ENCODE measurements around the gene GLIPR1L2.

Gene GLIPR1L2

DNA sequence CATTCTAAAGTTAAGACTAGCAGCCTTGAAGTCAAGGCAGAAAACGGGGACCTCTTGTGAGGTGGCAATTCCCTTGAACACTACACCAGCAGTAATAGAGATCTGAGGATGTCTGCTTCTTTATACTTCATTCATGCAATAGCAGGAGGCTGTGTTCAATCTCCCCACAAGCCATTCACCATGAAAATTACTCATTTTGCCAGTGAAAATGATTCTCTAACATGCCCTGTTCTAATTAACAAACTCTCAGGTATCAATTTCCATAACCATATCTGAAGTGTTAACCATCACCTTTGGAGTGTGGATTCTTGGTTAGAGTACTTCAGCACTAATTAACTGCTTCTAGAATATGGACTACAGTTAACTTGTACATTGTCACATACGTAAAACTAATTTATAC lies 86.2 kb downstream of the GLIPR1L2 start:
- Mint-ChIP-seq H3K4me1 (ENCODE audit: low read depth) (peaks cover 65% of the 10 kb centered on the region), H3K27me3 (no peaks in the 10 kb centered on the region), H3K4me3 (peak overlapping the region; percentile 35), H3K27ac (peak overlapping the region; percentile 82), H3K36me3 (ENCODE audit: low read depth) (peaks cover 4% of the 10 kb centered on the region), H3K9me3 (no peaks in the 10 kb centered on the region)

DNA sequence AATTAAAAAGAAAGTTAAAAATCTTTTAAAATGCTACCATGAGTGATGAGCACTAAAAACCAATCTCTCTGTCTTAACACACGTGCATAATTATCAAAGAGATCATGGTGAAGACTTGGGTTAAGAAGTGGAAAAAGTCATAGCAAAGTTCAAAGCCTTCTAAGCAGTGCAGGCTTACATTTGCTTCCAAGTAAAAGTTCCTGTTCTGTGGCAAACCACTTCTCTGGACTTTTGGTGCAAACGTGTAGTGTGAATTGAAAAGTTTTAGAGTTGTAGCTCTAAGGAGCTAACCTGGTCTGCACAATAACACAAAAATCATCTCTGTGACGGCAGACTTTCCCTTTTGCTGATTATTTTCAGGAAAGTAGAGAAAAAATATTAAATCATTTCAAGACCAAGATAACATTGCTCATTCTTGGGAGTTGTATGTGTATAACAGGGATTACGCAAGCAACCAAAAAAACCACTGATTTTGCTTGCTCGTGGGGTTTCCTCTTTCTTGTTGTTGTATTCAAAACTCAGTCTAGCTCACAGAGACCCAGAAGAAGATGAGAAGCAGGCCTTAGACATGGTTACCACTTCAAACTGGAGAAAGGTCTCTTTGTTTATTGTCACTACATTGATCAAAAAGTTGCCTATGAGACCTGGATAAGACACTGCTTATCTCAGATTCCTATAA lies 87.4 kb downstream of the GLIPR1L2 start:
- Mint-ChIP-seq H3K36me3 (ENCODE audit: low read depth) (peaks cover 6% of the 10 kb centered on the region), H3K4me1 (ENCODE audit: low read depth) (peaks cover 76% of the 10 kb centered on the region), H3K4me3 (peak overlapping the region; percentile 42), H3K27me3 (no peaks in the 10 kb centered on the region), H3K9me3 (no peaks in the 10 kb centered on the region), H3K27ac (peak overlapping the region; percentile 77)

DNA sequence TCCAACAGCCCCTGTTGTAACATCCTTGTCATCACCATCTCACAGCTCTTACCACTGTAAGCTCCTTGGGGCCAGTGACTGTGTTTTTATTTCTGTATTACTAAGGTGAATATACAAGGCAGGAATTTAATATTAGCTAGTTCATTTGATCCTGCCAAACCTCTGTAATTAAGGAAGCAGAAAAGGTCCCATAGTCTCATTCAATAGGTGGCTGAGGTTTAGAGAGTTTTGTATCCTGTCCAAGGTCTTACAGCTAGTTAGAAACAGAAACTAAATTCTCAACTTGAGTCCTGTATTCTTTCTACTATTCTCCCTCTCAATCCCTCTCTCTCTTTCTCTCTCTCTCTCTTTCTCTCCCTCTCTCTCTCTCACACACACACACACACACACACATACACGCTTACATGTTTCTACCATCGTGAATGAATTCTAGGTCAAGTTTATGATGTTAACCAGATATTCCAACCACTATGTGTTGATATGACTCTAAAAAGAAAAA lies 89.1 kb downstream of the GLIPR1L2 start:
- H3K4me1 Mint-ChIP-seq (ENCODE audit: low read depth) = peaks cover 94% of the 10 kb centered on the region
- peaks cover 20% of the 10 kb centered on the region for H3K36me3 Mint-ChIP-seq (ENCODE audit: low read depth)
- peak overlapping the region; percentile 96 for H3K4me3 Mint-ChIP-seq
- no peaks in the 10 kb centered on the region for H3K27me3 Mint-ChIP-seq
- H3K27ac Mint-ChIP-seq = peak overlapping the region; percentile 97
- H3K9me3 Mint-ChIP-seq = no peaks in the 10 kb centered on the region

DNA sequence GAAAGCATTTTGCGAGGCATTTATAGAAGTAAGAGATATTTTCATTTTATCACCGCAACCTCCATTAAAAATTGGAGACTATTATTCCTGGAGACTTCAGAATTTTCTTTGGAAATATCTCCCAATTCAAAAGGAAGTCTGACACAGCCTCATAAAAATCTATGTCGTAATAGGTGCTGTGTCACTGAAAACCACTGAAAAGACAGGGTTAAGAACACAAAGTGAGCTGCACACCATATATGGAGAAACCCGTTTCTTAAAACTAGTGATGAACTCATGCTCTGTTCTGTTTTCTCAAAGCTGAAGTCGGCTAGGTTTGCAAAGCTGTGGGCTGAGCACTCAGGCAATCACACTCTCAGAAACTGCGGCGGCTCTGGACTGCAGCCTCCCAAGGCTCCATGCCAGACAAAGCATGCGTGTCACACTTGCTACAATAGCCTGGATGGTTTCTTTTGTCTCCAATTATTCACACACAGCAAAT lies 89.6 kb downstream of the GLIPR1L2 start, which contains the start of gene GLIPR1:
TSS of gene GLIPR1 (plus strand) at position 287 of the 481 bp plus-strand sequence. CDS start at position 413, 126 bp downstream.
- Mint-ChIP-seq H3K27me3 (no peaks in the 10 kb centered on the region), H3K9me3 (no peaks in the 10 kb centered on the region), H3K27ac (peak within 1 kb of the TSS; percentile 97), H3K4me1 (ENCODE audit: low read depth) (peaks cover 95% of the 10 kb centered on the region), H3K36me3 (ENCODE audit: low read depth) (peaks cover 23% of the 10 kb centered on the region), H3K4me3 (peak within 1 kb of the TSS; percentile 96)

DNA sequence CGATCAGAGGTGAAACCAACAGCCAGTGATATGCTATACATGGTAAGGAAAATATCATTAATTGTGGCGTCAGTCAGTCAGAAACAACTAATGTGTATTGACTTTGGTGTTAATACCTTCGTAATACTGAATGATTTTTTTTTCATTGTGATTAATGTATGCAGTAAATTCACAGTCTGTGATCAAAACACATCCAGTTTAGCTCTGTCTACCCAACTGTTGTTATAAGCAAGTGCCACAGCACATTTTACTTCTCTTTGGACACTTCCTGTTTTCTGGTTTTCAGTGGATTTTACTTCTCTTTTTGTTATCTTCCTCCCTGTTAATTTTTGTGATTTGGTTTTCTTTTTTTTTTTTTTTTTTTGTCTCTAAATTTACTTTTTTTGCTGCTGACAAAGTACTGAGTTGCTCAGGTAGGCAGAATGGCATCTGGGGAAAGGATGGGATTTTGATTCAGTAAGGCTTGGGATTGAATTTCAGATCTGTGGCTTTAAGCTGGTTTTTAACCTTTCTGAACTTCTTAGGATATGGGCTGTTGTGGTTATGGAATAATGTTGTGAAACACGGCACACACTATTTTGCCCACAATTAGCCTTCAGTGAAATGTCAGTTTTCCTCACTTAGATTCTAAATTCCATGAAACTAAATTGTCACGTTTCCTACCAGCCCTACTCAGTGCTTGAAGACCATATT lies 90.3 kb downstream of the GLIPR1L2 start:
- H3K27ac Mint-ChIP-seq = peak overlapping the region; percentile 97
- peaks cover 23% of the 10 kb centered on the region for H3K36me3 Mint-ChIP-seq (ENCODE audit: low read depth)
- H3K9me3 Mint-ChIP-seq = no peaks in the 10 kb centered on the region
- peak overlapping the region; percentile 96 for H3K4me3 Mint-ChIP-seq
- peaks cover 90% of the 10 kb centered on the region for H3K4me1 Mint-ChIP-seq (ENCODE audit: low read depth)
- H3K27me3 Mint-ChIP-seq = no peaks in the 10 kb centered on the region

DNA sequence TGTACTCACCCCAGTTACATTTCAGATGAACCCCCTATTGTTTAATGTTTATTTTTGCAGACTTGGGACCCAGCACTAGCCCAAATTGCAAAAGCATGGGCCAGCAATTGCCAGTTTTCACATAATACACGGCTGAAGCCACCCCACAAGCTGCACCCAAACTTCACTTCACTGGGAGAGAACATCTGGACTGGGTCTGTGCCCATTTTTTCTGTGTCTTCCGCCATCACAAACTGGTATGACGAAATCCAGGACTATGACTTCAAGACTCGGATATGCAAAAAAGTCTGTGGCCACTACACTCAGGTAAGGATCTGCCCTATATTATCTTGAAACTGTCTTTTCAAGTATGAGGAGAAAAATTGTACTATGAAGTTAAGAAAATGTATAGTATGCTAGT lies 90.9 kb downstream of the GLIPR1L2 start:
- Mint-ChIP-seq H3K36me3 (ENCODE audit: low read depth) (peaks cover 23% of the 10 kb centered on the region), H3K9me3 (no peaks in the 10 kb centered on the region), H3K4me1 (ENCODE audit: low read depth) (peaks cover 85% of the 10 kb centered on the region), H3K27ac (peak overlapping the region; percentile 97), H3K27me3 (no peaks in the 10 kb centered on the region), H3K4me3 (peak overlapping the region; percentile 96)
